Measurements from ENCODE around the gene SGK2. TPM values are rescaled to one million over a fixed set of nuclear protein-coding genes. Genes with fewer than 3 reads are reported as not detected.

SGK2 gene
- total and polyA plus RNA-seq, 2 experiments from 2014 or later: 0.42 TPM; not detected in 1

- H3K36me3 ChIP-seq (ENCODE audit: insufficient read depth): no peaks in the 10 kb centered on the region
- no peaks in the 10 kb centered on the region for H4K20me1 ChIP-seq (replicated peaks; ENCODE audit: insufficient read depth)
- H3F3A ChIP-seq (replicated peaks; ENCODE audit: low read depth): no peaks in the 10 kb centered on the region
- no peaks in the 10 kb centered on the region for H3K4me1 ChIP-seq (ENCODE audit: insufficient read depth)
- no peak for DNase-seq (ENCODE audit: low spot score)
- H3K4me3 ChIP-seq: no peak overlapping the region
- no peak overlapping the region for H3K4me2 ChIP-seq
- no peaks in the 10 kb centered on the region for H3K27me3 ChIP-seq (ENCODE audit: insufficient read depth)
- H3K27ac ChIP-seq (ENCODE audit: low read depth): no peak overlapping the region
- Mint-ChIP-seq H3K36me3 (ENCODE audit: low read depth) (no peaks in the 10 kb centered on the region), H3K4me3 (no peak overlapping the region), H3K27ac (no peak overlapping the region), H3K9me3 (no peaks in the 10 kb centered on the region; the same call in 2 of the 3 replicates), H3K27me3 (ENCODE audit: insufficient read depth, low read depth, poor library complexity) (peaks cover 5% of the 10 kb centered on the region), H3K4me1 (no peaks in the 10 kb centered on the region)
- no peak for TF ChIP-seq EZH2phosphoT487 (IDR thresholded peaks at IDR 0.05; ENCODE audit: unreplicated experiment)
- TF ChIP-seq NANOG (IDR thresholded peaks at IDR 0.05; ENCODE audit: borderline replicate concordance): no peak
- TF ChIP-seq CREB1 (CRISPR knock-in tag; IDR thresholded peaks at IDR 0.05; ENCODE audit: low read depth): no peak
- TF ChIP-seq CTCF (conservative IDR thresholded peaks at IDR 0.05; ENCODE audit: low read depth in 2 of 2): no peak
- no peak for TF ChIP-seq ZNF114 (CRISPR knock-in tag; IDR thresholded peaks at IDR 0.05)
- no peak for TF ChIP-seq EZH2 (IDR thresholded peaks at IDR 0.05; ENCODE audit: low read depth, unreplicated experiment)
- TF ChIP-seq ETS1 (IDR thresholded peaks at IDR 0.05): no peak
- no peak for TF ChIP-seq STAT1 (IDR thresholded peaks at IDR 0.05; ENCODE audit: unreplicated experiment)
- TF ChIP-seq ZNF462 (CRISPR knock-in tag; IDR thresholded peaks at IDR 0.05): no peak
- no peak for TF ChIP-seq POLR2AphosphoS5 (IDR thresholded peaks at IDR 0.05; ENCODE audit: low read depth)
- TF ChIP-seq ZNF331 (CRISPR knock-in tag; IDR thresholded peaks at IDR 0.05; ENCODE audit: low read depth): no peak
- ATAC-seq: no peak
- H3K79me2 ChIP-seq (replicated peaks; ENCODE audit: insufficient read depth): no peaks in the 10 kb centered on the region
- no peaks in the 10 kb centered on the region for H3K9me2 ChIP-seq (ENCODE audit: insufficient read depth)
- no peak overlapping the region for H2AFZ ChIP-seq
Measured at GRCh38 chr20:43572891-43573290, 14.1 kb downstream of the SGK2 start.

Data from GM23338 (cell line).